GM18909 (cell line): ENCODE measurements around the gene GALNT10.

ENCODE experiments used
- ATAC-seq: cut with Tn5 transposase; IDR thresholded peaks from one replicate; pipeline ENCODE4 v1.9.1; 2021; ENCODE audit warnings: mild to moderate bottlenecking; ENCODE audit not compliant: unreplicated experiment, poor library complexity

Gene GALNT10

DNA sequence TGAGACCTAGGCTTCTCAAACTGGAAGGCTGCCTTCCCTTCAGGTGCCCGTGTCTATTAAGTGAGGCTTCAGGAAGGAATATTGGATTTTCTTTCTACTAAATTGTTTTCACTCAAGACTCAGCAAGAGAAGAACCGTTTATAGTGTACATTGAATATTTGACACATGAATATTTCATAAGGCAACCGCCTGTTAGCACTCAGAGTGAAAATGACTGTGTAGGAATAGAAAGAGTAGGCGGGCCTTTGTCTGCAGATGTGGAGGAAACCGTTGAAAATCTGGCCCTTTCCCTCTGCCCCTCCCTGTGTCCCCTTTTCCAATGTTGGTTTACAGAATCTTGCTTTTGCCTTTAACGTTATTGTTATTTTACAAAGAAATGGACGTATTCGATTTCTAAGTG is 261.4 kb downstream of the GALNT10 start:
- ATAC-seq: no peak

DNA sequence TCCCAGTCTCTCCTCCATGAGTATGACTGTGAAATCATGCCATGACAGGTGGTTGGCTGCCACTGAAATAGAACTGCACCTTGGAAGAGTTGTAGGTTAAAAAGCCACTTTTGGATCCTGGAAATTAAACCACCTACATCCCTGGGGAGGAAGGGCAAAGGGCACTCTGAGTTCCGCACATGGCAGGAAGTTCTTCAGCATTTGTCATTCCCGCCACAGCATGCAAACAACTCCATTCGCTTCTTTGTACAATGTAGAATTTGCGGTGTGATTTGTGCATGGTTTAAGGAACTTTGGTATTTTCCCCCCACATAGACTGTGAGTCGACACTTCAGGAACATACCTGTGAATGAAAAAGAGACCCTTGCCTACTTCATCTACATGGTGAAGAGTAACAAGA is 265.1 kb downstream of the GALNT10 start:
- no peak for ATAC-seq

DNA sequence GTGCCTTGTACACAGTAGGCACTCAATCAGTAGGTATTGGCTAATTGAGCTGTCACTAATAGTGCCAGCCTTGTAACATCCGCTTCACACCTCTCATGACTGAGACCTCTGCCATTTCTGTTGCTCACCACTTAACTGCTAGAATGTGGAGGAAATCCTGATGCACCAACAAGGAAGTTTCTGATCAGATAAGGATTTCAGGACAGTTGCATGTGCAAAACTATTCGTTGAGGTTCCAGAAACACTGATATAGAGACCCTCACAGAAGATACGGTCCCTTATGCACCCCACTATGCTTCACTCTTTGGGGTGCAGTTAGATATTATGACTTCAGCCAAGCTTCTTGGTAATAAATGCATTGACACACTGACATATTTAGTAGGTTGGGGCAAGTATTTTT is 266.0 kb downstream of the GALNT10 start:
- no peak for ATAC-seq

DNA sequence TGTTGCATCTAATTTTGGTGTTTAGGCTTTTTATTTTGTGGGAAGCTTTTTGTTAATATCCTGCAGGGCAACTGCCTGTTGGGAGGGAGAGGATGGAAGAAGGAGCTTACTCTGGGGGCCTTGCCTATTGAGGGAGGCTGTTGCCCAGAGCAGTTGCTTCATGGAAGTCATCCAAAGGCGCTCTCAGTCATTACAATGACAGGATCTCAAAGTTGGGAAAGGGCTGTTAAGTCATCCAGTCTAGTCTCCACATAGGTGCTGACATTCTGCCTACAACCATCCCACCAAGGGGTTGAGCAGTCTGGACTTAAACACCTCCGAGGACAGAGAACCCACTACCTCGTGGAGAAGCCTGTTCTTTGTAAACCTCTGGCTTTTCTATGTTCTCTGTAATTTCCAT is 268.5 kb downstream of the GALNT10 start:
- ATAC-seq: no peak

DNA sequence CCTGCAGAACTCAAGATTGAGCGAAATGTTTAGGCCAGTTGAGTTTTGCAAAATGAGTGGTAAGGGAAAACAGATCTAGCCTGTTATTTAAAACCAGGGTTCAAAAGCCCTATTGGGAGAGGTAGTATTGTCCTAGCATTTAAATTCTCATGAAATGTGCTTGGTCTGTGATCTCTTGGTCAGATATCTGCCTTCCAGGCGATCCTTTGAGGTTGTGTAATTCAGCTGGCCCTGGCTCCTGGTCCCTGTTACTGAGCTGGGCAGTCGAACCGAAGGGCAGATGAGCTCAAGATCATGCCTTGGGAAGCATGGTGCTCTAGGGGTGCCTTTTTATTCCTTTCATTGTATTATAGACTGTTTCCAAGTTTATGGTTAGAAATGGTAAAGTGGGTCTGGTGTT is 269.6 kb downstream of the GALNT10 start:
- ATAC-seq: no peak

DNA sequence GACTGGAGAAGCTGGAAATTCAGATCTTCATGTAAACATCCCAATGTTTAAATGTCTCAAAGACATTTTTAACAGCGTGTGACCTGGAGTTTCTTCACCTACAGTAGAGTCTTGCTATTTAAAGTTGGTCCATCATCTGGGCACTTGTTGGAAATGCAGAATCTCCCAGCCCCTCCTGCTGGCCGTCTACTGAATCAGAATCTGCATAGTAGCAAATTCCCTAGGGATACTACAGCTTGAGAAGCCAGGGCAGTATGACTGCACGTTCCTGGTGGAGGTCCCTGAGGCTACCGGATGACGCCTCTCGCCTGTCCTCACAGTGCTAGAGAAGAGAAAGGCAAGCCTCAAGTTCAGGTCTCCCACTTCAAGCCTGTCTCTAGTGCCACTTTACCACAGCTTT is 271.0 kb downstream of the GALNT10 start:
- ATAC-seq: no peak

DNA sequence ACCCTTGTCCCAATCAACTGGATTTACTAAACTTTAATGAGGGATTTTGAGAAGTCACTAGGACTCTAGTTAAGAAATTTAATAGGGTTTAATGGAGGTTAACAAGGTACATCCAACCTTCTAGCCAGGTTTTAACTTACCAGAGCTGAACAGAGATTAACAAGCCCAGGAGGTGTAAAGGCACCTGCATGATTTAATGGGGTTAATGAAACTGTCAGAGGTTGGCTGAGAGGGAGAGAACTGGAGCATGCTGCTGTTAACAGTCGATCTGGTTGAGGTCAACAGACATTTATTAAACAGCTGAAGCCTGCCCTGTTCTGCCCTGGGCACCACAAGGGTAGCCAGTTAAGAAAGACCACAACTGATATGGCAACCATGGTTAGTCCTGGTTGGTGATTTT is 273.9 kb downstream of the GALNT10 start:
- no peak for ATAC-seq

DNA sequence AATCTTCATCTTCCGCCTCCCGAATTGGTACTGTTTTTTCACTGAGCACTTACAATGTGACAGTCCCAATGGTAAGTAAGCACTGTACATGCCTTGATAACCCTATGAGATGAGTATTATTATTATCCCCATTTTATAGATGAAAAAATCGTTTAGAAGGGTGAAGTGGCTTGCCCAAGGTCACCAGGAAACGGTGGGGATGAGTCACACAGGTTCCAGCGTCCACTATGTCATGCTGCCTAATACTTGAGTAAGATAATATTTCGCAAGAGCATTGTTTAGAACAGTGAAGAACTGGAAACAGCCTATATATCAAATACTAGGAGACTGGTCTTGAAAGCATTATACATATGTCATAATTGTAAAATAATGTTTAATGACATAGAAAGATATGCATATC is 274.6 kb downstream of the GALNT10 start:
- no peak for ATAC-seq

DNA sequence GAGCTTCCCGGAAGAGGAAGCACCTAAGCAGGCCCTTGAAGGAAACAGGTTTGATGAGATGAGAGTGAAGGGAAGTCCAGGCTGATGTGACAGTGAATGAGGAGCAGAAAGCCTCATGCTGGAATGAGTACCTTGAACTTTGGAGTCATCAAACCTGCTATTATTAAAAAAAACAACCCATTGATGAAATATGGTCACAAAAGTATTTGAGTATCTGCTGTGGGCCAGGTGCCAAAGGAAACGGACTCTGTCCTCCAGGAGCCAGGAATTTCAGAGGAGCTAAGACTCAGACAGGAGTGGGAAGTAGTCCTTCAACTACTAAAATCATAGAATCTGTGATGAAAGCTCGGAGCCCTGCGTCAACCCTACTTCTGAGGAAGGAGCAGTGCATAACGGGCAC is 275.6 kb downstream of the GALNT10 start:
- ATAC-seq: no peak

DNA sequence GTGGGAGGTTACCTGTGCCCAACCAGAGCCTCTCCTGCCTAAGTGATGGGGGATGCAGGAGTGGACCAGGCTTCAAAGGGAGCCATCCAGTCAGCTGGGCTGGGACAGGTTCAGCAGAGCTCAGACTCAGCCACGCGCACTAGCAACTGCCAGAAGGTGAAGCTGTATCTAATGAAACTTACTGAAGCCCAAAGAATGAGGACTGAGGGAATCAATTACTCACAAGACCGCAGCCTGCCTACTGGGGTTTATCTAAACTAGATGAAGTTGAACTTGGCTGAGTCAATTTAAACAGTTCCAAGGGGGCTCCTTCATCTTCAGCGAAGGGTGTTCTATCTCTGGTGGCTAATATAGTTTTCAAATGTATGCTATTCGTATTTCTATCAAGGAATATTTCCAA is 276.1 kb downstream of the GALNT10 start:
- ATAC-seq: no peak

DNA sequence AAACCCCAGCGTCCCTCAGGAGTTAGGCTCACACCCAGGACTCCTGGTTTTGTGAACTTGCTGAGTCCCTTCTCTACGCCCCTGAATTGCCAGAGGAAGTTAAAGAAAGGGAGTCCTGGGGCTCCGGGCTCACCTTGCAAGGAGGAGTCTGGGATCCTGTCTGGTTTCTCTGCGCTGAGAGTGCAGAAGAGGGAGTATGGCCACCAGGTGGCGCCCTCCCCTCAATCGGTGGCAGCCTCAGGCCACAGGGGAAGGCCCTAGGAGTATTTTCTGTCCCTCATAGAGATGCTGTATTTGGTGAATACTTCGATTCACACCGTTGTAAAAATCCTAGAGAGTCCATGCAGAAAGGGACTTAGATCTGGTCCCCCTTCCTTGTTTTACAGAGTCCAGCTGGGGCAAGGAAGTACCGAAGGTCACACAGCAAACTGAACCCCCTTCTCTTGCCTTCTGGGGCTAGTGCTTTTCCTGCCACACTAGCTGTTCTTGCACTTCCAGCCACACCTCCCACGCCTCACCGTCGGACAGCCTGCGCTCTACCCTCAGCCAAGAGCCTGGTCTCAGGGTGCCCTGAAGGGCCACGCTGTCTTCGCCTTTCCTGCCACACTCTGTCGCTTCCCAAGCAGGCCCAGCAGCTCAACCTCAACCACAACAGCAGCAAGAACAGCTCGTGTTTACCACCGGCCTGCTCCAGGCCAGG is 277.3 kb downstream of the GALNT10 start:
- ATAC-seq: peak; percentile 94

DNA sequence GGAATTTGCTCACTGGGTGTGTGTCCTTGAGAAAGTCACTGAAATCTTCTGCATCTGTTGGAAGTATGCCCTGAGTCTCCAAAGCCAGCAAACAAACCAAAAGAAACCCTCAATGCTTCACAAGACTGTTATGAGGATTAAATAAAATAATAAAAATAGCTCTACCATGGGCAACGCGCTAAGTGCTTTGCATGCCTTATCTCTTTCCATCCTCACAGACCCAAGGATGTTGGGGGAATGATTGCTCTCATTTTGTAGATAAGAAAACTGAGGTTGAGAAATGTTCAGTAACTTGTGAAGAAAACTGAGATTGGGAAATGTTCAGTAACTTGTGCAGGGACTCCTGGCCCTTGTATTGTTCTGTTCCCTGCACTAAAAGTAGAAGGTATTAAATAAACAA is 279.6 kb downstream of the GALNT10 start:
- no peak for ATAC-seq
